ENCODE results near the gene DMRTC2.

GRCh38 chr19:41868989-41869300, 24.1 kb downstream of the DMRTC2 start:
- TF ChIP-seq CTCF (IDR thresholded peaks at IDR 0.05) (no peak), POLR2AphosphoS5 (IDR thresholded peaks at IDR 0.05) (no peak), POLR2A (IDR thresholded peaks at IDR 0.05) (no peak)
